CD14-positive monocyte (primary cell): Measurements from ENCODE around the gene RESP18. TPM values are rescaled to one million over a fixed set of nuclear protein-coding genes. Genes with fewer than 3 reads are reported as not detected.
A peak's percentile ranks its signal among the peaks of the same experiment; 100 is the strongest.

Experiments
- DNase-seq, 3 donors: peaks; one replicate each; pipeline ENCODE4 v3.0.0-alpha.2; 2011 to 2022
- H2AFZ ChIP-seq: 2 replicates; pipeline ENCODE4 v1.6.0; 2012; ENCODE audit warnings: mild to moderate bottlenecking, low read depth, low read length, inconsistent platforms; ENCODE audit not compliant: insufficient read depth, poor library complexity, severe bottlenecking
- H3K27ac ChIP-seq, 2 donors: 1 replicate in 1 of 2; 2 replicates in 1 of 2; pipeline ENCODE4 v1.5.1; 2012 to 2013; ENCODE audit warnings: low read length in 2 of 2, control low read depth in 1 of 2, inconsistent platforms in 1 of 2, low read depth in 1 of 2, mild to moderate bottlenecking in 1 of 2
- H3K27me3 ChIP-seq, 2 donors: one replicate each; pipeline versions ENCODE4 v1.6.0 to v1.6.1; 2011 to 2013; ENCODE audit warnings: low read length in 2 of 2; ENCODE audit not compliant: control insufficient read depth in 2 of 2, insufficient read depth in 2 of 2
- H3K36me3 ChIP-seq, 2 donors: replicated peaks in 1 of 2; 1 replicate in 1 of 2; 2 replicates in 1 of 2; pipeline versions ENCODE4 v1.5.1 to v1.6.1; 2012 to 2013; ENCODE audit warnings: low read length in 2 of 2, control low read depth in 1 of 2, inconsistent platforms in 1 of 2, mild to moderate bottlenecking in 1 of 2; ENCODE audit not compliant: insufficient read depth in 2 of 2, control insufficient read depth in 1 of 2
- H3K4me1 ChIP-seq, 2 donors: 1 replicate in 1 of 2; 2 replicates in 1 of 2; pipeline versions ENCODE4 v1.5.1 to v1.6.1; 2012 to 2013; ENCODE audit warnings: low read length in 2 of 2, control low read depth in 1 of 2, inconsistent platforms in 1 of 2, mild to moderate bottlenecking in 1 of 2, moderate library complexity in 1 of 2; ENCODE audit not compliant: insufficient read depth in 2 of 2, control insufficient read depth in 1 of 2
- H3K4me2 ChIP-seq: replicated peaks from 2 replicates; pipeline ENCODE3; 2012; ENCODE audit warnings: low read length, moderate library complexity, mild to moderate bottlenecking; ENCODE audit not compliant: poor library complexity, severe bottlenecking; ENCODE audit errors: extremely low read depth
- H3K4me3 ChIP-seq, 3 experiments: fragments of 200-600 bp in 1 of 3; sonication (generic) in 1 of 3; replicated peaks in 1 of 3; 1 replicate in 2 of 3; 2 replicates in 1 of 3; pipeline ENCODE4 v1.5.1; 2011 to 2013; ENCODE audit warnings: low read length in 3 of 3, mild to moderate bottlenecking in 3 of 3, control low read depth in 2 of 3, low read depth in 2 of 3, inconsistent platforms in 1 of 3, moderate library complexity in 1 of 3
- H3K79me2 ChIP-seq: 2 replicates; pipeline ENCODE4 v1.6.0; 2012; ENCODE audit warnings: mild to moderate bottlenecking, control low read depth, inconsistent platforms, low read length, moderate library complexity; ENCODE audit not compliant: insufficient read depth
- H3K9ac ChIP-seq: 2 replicates; pipeline ENCODE4 v1.6.0; 2017; ENCODE audit warnings: low read length, mild to moderate bottlenecking; ENCODE audit not compliant: insufficient read depth, poor library complexity, severe bottlenecking
- H3K9me3 ChIP-seq, 2 donors: replicated peaks in 1 of 2; 1 replicate in 1 of 2; 2 replicates in 1 of 2; pipeline versions ENCODE4 v1.5.1 to v1.6.1; 2012 to 2013; ENCODE audit warnings: low read length in 2 of 2, control low read depth in 1 of 2; ENCODE audit not compliant: control insufficient read depth in 1 of 2, insufficient read depth in 1 of 2
- H4K20me1 ChIP-seq: 2 replicates; pipeline ENCODE4 v1.6.0; 2012; ENCODE audit warnings: mild to moderate bottlenecking, low read length, control low read depth, moderate library complexity; ENCODE audit not compliant: insufficient read depth
- H3K27ac Mint-ChIP-seq, 7 donors: one replicate each; pipeline ENCODE4 v1.8.0; 2020; ENCODE audit warnings: mild to moderate bottlenecking in 7 of 7, mixed read lengths in 7 of 7, moderate library complexity in 6 of 7, inconsistent platforms in 2 of 7
- H3K27me3 Mint-ChIP-seq, 3 donors: one replicate each; pipeline ENCODE4 v1.8.0; 2021 to 2022; ENCODE audit warnings: low read depth in 3 of 3, mild to moderate bottlenecking in 3 of 3, mixed read lengths in 3 of 3, moderate library complexity in 3 of 3, inconsistent platforms in 1 of 3
- H3K36me3 Mint-ChIP-seq, 2 donors: one replicate each; pipeline ENCODE4 v1.8.0; 2020; ENCODE audit warnings: mixed read lengths in 2 of 2, inconsistent platforms in 1 of 2, mild to moderate bottlenecking in 1 of 2
- H3K4me1 Mint-ChIP-seq: one replicate; pipeline ENCODE4 v1.8.0; 2020; ENCODE audit warnings: mild to moderate bottlenecking, mixed read lengths
- H3K4me3 Mint-ChIP-seq, 2 donors: one replicate each; pipeline ENCODE4 v1.8.0; 2020; ENCODE audit warnings: mild to moderate bottlenecking in 2 of 2, mixed read lengths in 2 of 2, moderate library complexity in 1 of 2
- H3K9me3 Mint-ChIP-seq, 7 donors: one replicate each; pipeline ENCODE4 v1.8.0; 2020 to 2022; ENCODE audit warnings: mixed read lengths in 7 of 7, mild to moderate bottlenecking in 6 of 7, moderate library complexity in 6 of 7, inconsistent platforms in 2 of 7
- CTCF ChIP-seq: fragments of 200-600 bp; IDR thresholded peaks from one replicate; pipeline ENCODE4 v1.8.0; 2022; ENCODE audit warnings: antibody characterized with exemption, mild to moderate bottlenecking
- WGBS: methylation state at CpG from one replicate; pipeline ENCODE4 v1.1.5; 2013; ENCODE audit warnings: missing lambda C conversion rate; ENCODE audit not compliant: insufficient coverage; 5-methylcytosine and 5-hydroxymethylcytosine counted together
- intact Hi-C, 2 donors: fragments of 100-400 bp; cut with micrococcal nuclease; formaldehyde crosslinking; loops; one replicate each; pipeline versions ENCODE4 v1.15.0 to v1.15.1; 2023
- polyA plus RNA-seq, 3 donors: library from polyadenylated mRNA; depleted of rRNA in 1 of 3; unstranded in 2 of 3; stranded (reverse) in 1 of 3; fragments of 300-500 nt in 2 of 3; fragments of >200 nt in 1 of 3; fragmentation: Illumina TruSeq in 2 of 3; gene quantifications; 1 replicate in 2 of 3; 2 replicates in 1 of 3; pipeline ENCODE4 v1.2.3, GENCODE V29; 2012 to 2021

Gene RESP18
- polyA plus RNA-seq, 3 donors, result not detected

DNA sequence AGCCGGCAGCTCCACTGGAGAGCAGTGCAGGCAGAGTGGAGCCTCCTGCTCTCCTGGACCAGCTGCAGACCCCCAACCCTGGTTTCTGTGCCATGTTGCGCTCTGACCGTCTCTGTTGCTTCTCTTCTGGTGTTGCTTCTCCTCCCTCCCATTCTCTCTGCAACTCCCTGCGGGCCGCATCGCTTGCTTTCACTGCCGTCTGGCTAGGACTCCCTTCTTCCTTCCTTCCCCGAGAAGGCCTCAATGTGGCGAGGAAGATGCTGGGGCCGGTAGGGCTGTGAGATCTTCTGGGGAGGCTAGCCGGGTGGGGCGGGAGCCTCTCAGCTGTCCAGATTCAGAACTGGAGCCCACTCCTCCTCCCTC, 47.2 kb downstream of the RESP18 start:
- no peak overlapping the region for H3K4me2 ChIP-seq
- H3K9me3 ChIP-seq, result no peaks in the 10 kb centered on the region
- H3K9me3 Mint-ChIP-seq, result no peaks in the 10 kb centered on the region
- H3K27ac Mint-ChIP-seq, result peak overlapping the region in 1 of 7 donors; percentile 42
- peaks cover 6% of the 10 kb centered on the region for H3K4me1 Mint-ChIP-seq
- WGBS, result 93% methylated on average over 1 of the region's 12 CpGs
- no peak overlapping the region for H3K4me3 Mint-ChIP-seq
- intact Hi-C loops, result no loop called here
- H3K36me3 ChIP-seq, result peaks cover 49 to 55% of the 10 kb centered on the region in 2 donors
- H3K36me3 Mint-ChIP-seq, result peaks cover 58% of the 10 kb centered on the region in 2 donors
- no peak overlapping the region for H3K4me3 ChIP-seq
- peaks cover 0 to 5% (median under 1%) of the 10 kb centered on the region in 3 donors for H3K27me3 Mint-ChIP-seq
- DNase-seq, result no peak
- H2AFZ ChIP-seq, result no peak overlapping the region
- H3K79me2 ChIP-seq, result no peaks in the 10 kb centered on the region
- no peak overlapping the region for H3K27ac ChIP-seq
- H3K27me3 ChIP-seq, result no peaks in the 10 kb centered on the region
- peaks cover 5% of the 10 kb centered on the region for H4K20me1 ChIP-seq
- no peak for TF ChIP-seq CTCF
- no peak overlapping the region for H3K9ac ChIP-seq
- peaks cover under 1 to 5% of the 10 kb centered on the region in 2 donors for H3K4me1 ChIP-seq

GRCh38 chr2:219284501-219285372, 47.8 kb downstream of the RESP18 start:
- no peak for TF ChIP-seq CTCF
- Histone ChIP-seq H2AFZ (no peak overlapping the region), H3K36me3 (peaks cover 49 to 56% of the 10 kb centered on the region in 2 donors), H3K27ac (no peak overlapping the region), H3K4me1 (peaks cover 7 to 11% of the 10 kb centered on the region in 2 donors), H3K9ac (no peak overlapping the region), H3K79me2 (peaks cover 5% of the 10 kb centered on the region), H3K27me3 (no peaks in the 10 kb centered on the region), H3K9me3 (no peaks in the 10 kb centered on the region), H3K4me2 (no peak overlapping the region), H3K4me3 (no peak overlapping the region), H4K20me1 (peaks cover 5% of the 10 kb centered on the region)
- H3K27me3 Mint-ChIP-seq, result peaks cover 0 to 2% (median 0%) of the 10 kb centered on the region in 3 donors
- DNase-seq, result no peak
- H3K36me3 Mint-ChIP-seq, result peaks cover 58 to 62% of the 10 kb centered on the region in 2 donors
- H3K4me3 Mint-ChIP-seq, result no peak overlapping the region
- H3K9me3 Mint-ChIP-seq, result peaks cover 0 to 2% (median 0%) of the 10 kb centered on the region in 7 donors
- WGBS, result 97% methylated on average over 13 of the region's 16 CpGs
- no peak overlapping the region for H3K27ac Mint-ChIP-seq
- peaks cover 12% of the 10 kb centered on the region for H3K4me1 Mint-ChIP-seq
- intact Hi-C loops, result no loop called here
